Left lung (tissue), 10 donors: ENCODE data around the gene FCRLA. TPM values are rescaled to one million over a fixed set of nuclear protein-coding genes. Genes with fewer than 3 reads are reported as not detected.

Experiments used
- ATAC-seq: fragments of 200-7000 bp; cut with Tn5 transposase; one replicate; pipeline ENCODE4 v1.9.1; 2020; ENCODE audit warnings: moderate library complexity
- DNase-seq, 4 donors: peaks; one replicate each; pipeline ENCODE4 v3.0.0-alpha.2; 2013 to 2020
- H3K27ac ChIP-seq, 2 donors: fragments of 200-600 bp; sonication (generic) in 1 of 2; one replicate each; pipeline versions ENCODE4 v1.5.0 to v1.8.0; 2020 to 2021
- H3K27me3 ChIP-seq, 2 donors: fragments of 200-600 bp; sonication (generic) in 1 of 2; one replicate each; pipeline versions ENCODE4 v1.5.0 to v1.8.0; 2020 to 2021
- H3K36me3 ChIP-seq, 2 donors: fragments of 200-600 bp; sonication (generic) in 1 of 2; one replicate each; pipeline versions ENCODE4 v1.5.0 to v1.8.0; 2020 to 2021
- H3K4me1 ChIP-seq, 2 donors: fragments of 200-600 bp; one replicate each; pipeline ENCODE4 v1.8.0; 2021
- H3K4me3 ChIP-seq, 2 donors: fragments of 200-600 bp; sonication (generic) in 1 of 2; one replicate each; pipeline versions ENCODE4 v1.5.0 to v1.8.0; 2020 to 2021; ENCODE audit warnings: mild to moderate bottlenecking in 1 of 2
- H3K9me3 ChIP-seq, 2 donors: fragments of 200-600 bp; sonication (generic) in 1 of 2; one replicate each; pipeline versions ENCODE4 v1.5.0 to v1.8.0; 2020 to 2021
- CTCF ChIP-seq, 2 donors: fragments of 200-600 bp; sonication (generic) in 1 of 2; IDR thresholded peaks; one replicate each; pipeline versions ENCODE4 v1.5.0 to v1.8.0; 2021; ENCODE audit warnings: antibody characterized with exemption in 2 of 2
- intact Hi-C, 2 donors: fragments of 100-400 bp; cut with DNase I; formaldehyde crosslinking; loops; one replicate each; pipeline versions ENCODE4 v1.11.2 to v1.14.2; 2022
- polyA plus RNA-seq, 6 donors: library from polyadenylated mRNA; unstranded; fragments of 120-200 nt; gene quantifications; one replicate each; pipeline ENCODE4 v1.2.1, GENCODE V29; 2013; ENCODE audit not compliant: insufficient read length in 6 of 6
- total RNA-seq, 2 donors: library from RNA; stranded (reverse); fragmentation: NEBNext Ultra II Directional; extraction: Animal tissue kit (Norgen Biotek cat#: 25700); gene quantifications; one replicate each; pipeline ENCODE4 v1.2.1, GENCODE V29; 2021
- donor health status: DM: no; HTN: yes; CAD: no.
- donor health status: DM: no; HTN: no; CAD: no.

The FCRLA gene
- total and polyA plus RNA-seq, 8 donors, result 0.08 to 0.44 (median 0.34) TPM; not detected in 1

GRCh38 chr1:161676441-161676840 is 30.6 kb upstream of the FCRLA start:
- DNase-seq, result no peak
- Histone ChIP-seq H3K36me3 (no peaks in the 10 kb centered on the region), H3K27me3 (peaks cover 0 to 15% of the 10 kb centered on the region in 2 donors), H3K4me1 (no peaks in the 10 kb centered on the region), H3K9me3 (no peaks in the 10 kb centered on the region), H3K4me3 (no peak overlapping the region), H3K27ac (no peak overlapping the region)
- TF ChIP-seq CTCF (IDR thresholded peaks at IDR 0.05), result no peak
- intact Hi-C loops, result no loop called here
- ATAC-seq, result no peak

- DNase-seq, result no peak
- intact Hi-C loops, result no loop called here
These were observed 29.9 kb upstream of the FCRLA start for GRCh38 chr1:161676958-161677689.

DNA sequence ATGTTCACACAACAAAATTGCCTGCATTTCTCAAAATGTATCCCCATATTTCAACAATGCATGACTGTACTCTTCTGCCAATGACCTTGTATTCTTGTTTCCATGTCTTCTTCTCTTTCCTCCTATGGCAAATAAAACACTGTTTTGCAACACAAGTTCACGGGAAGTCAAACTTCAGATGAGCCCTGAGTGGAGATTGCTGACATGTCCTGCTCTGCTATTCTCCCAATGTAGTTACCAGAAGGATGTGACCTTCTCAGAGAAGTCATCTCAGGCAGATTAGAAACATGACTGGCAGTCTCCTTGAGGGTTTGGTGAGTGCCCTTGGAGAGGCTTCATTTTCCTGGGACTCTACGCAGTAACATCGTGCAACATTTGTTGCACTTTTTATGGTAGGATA is 28.5 kb upstream of the FCRLA start:
- DNase-seq, result no peak
- intact Hi-C loops, result no loop called here
- Histone ChIP-seq H3K9me3 (no peaks in the 10 kb centered on the region), H3K27ac (no peak overlapping the region), H3K4me3 (no peak overlapping the region), H3K27me3 (peaks cover 9 to 36% of the 10 kb centered on the region in 2 donors), H3K36me3 (no peaks in the 10 kb centered on the region), H3K4me1 (no peaks in the 10 kb centered on the region)
- no peak for ATAC-seq
- no peak for TF ChIP-seq CTCF (IDR thresholded peaks at IDR 0.05)

More at GRCh38 chr1:161676958-161677689, 29.9 kb upstream of the FCRLA start:
- no peaks in the 10 kb centered on the region for H3K4me1 ChIP-seq
- no peaks in the 10 kb centered on the region for H3K9me3 ChIP-seq
- no peak overlapping the region for H3K4me3 ChIP-seq
- H3K27me3 ChIP-seq, result peaks cover under 1 to 22% of the 10 kb centered on the region in 2 donors
- no peak for ATAC-seq
- H3K27ac ChIP-seq, result no peak overlapping the region
- no peak for TF ChIP-seq CTCF (IDR thresholded peaks at IDR 0.05)
- H3K36me3 ChIP-seq, result no peaks in the 10 kb centered on the region

DNA sequence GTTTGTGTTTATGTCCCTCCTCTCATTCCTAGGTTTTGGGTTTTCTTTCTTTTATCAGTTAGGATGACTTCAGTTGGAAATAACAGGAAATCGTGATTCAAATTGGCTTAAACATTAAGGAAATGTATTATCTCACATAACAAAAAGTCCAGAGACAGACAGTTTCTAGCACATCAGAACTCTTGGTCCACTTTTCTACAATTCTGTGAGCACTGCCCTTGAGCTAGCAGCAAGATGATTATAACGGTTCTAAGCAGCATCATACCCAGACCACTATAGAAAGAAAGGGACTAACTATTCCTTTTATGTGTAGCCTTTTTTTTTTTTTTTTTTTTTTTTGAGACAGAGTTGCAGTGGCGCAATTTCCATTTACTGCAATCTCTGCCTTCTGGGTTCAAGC is 25.1 kb upstream of the FCRLA start:
- ATAC-seq, result no peak

More for the DNA sequence above, 25.1 kb upstream of the FCRLA start:
- TF ChIP-seq CTCF (IDR thresholded peaks at IDR 0.05), result no peak
- no peaks in the 10 kb centered on the region for H3K36me3 ChIP-seq
- no peak overlapping the region for H3K4me3 ChIP-seq
- no peaks in the 10 kb centered on the region for H3K4me1 ChIP-seq
- no peak overlapping the region for H3K27ac ChIP-seq
- DNase-seq, result no peak
- H3K27me3 ChIP-seq, result peaks cover 9 to 58% of the 10 kb centered on the region in 2 donors
- intact Hi-C loops, result no loop called here
- no peaks in the 10 kb centered on the region for H3K9me3 ChIP-seq
